OCI-LY7 (cell line): ENCODE data around the gene DSC1. TPM values are rescaled to one million over a fixed set of nuclear protein-coding genes. Genes with fewer than 3 reads are reported as not detected.
"Not testable (repeated sequence)": the region's sequence is repeated elsewhere in the genome, so short reads cannot be mapped to it uniquely, and the experiment has no call there.

ENCODE experiments used
- BruUV-seq: library from RNA; stranded (reverse); fragments of 400-500 nt; replicated peaks from 2 replicates; lab custom pipeline; 2021; lab: Mats Ljungman, UMichigan
- CTCF ChIA-PET: fragments of 300-600 bp; sonication (Branson Sonifier 250); formaldehyde crosslinking; loops from one replicate; lab custom pipeline; 2022; ENCODE audit warnings: antibody characterized with exemption; ENCODE audit not compliant: unreplicated experiment; lab: Charles Lee
- POLR2A ChIA-PET: fragments of 300-600 bp; sonication (Branson Sonifier 250); formaldehyde crosslinking; loops from one replicate; lab custom pipeline; 2022; ENCODE audit warnings: antibody characterized with exemption; lab: Charles Lee
- DNase-seq: peaks from one replicate; pipeline ENCODE4 v3.0.0-alpha.2; 2015; ENCODE audit warnings: low spot score
- H2AFZ ChIP-seq: fragments of 200-600 bp; sonication (generic), shearing (Covaris generic); 2 replicates; pipeline ENCODE4 v1.6.1; 2014; ENCODE audit warnings: mild to moderate bottlenecking, antibody characterized with exemption, low read length, moderate library complexity
- H3K27ac ChIP-seq: fragments of 200-600 bp; sonication (generic); 2 replicates; pipeline ENCODE4 v1.5.1; 2014; ENCODE audit warnings: mixed run types, low read depth, mild to moderate bottlenecking, moderate library complexity, low read length, inconsistent platforms; ENCODE audit not compliant: poor library complexity, severe bottlenecking
- H3K36me3 ChIP-seq: fragments of 200-600 bp; sonication (generic); 2 replicates; pipeline ENCODE4 v1.6.1; 2014; ENCODE audit warnings: mild to moderate bottlenecking, antibody characterized with exemption, low read length, moderate library complexity, mixed read lengths; ENCODE audit not compliant: insufficient read depth
- H3K4me1 ChIP-seq: fragments of 200-600 bp; sonication (generic); 2 replicates; pipeline ENCODE4 v1.5.1; 2014; ENCODE audit warnings: mild to moderate bottlenecking, low read length; ENCODE audit not compliant: insufficient read depth, poor library complexity, severe bottlenecking
- H3K4me2 ChIP-seq: fragments of 200-600 bp; sonication (generic); 2 replicates; pipeline ENCODE4 v1.6.1; 2014; ENCODE audit warnings: mild to moderate bottlenecking, low read length
- H3K4me3 ChIP-seq: fragments of 200-600 bp; sonication (generic); 2 replicates; pipeline ENCODE4 v1.5.1; 2014; ENCODE audit warnings: mild to moderate bottlenecking, low read depth, low read length; ENCODE audit not compliant: poor library complexity, severe bottlenecking
- H3K79me2 ChIP-seq: fragments of 200-600 bp; sonication (generic); 2 replicates; pipeline ENCODE4 v1.6.1; 2016; ENCODE audit warnings: low read depth, mild to moderate bottlenecking, low read length, moderate library complexity, mixed read lengths; ENCODE audit not compliant: insufficient read depth
- H3K9me2 ChIP-seq: fragments of 200-600 bp; sonication (generic); 2 replicates; pipeline ENCODE4 v1.6.1; 2016; ENCODE audit warnings: mild to moderate bottlenecking, low read length, mixed read lengths; ENCODE audit not compliant: insufficient read depth
- H3K9me3 ChIP-seq: fragments of 200-600 bp; sonication (generic); 2 replicates; pipeline ENCODE4 v1.6.1; 2014; ENCODE audit warnings: mild to moderate bottlenecking, mixed run types, low read length, mixed read lengths
- H4K20me1 ChIP-seq: fragments of 200-600 bp; sonication (generic); 2 replicates; pipeline ENCODE4 v1.6.1; 2014; ENCODE audit warnings: mild to moderate bottlenecking, antibody characterized with exemption, low read length, moderate library complexity, mixed read lengths; ENCODE audit not compliant: insufficient read depth
- CTCF ChIP-seq: fragments of 200-600 bp; sonication (generic); conservative IDR thresholded peaks from 2 replicates; pipeline ENCODE4 v1.5.1; 2014; ENCODE audit warnings: mild to moderate bottlenecking, antibody characterized with exemption, low read length, moderate library complexity, mixed read lengths
- EZH2phosphoT487 ChIP-seq: fragments of 200-600 bp; sonication (generic); IDR thresholded peaks from 2 replicates; pipeline ENCODE4 v1.6.1; 2018; ENCODE audit warnings: low read depth, borderline replicate concordance, mild to moderate bottlenecking, mixed run types, antibody characterized with exemption, low read length, moderate library complexity, mixed read lengths
- intact Hi-C: fragments of 100-400 bp; cut with micrococcal nuclease; formaldehyde crosslinking; loops from one replicate; pipeline ENCODE4 v1.10.0; 2022; ENCODE audit not compliant: unreplicated experiment
- total RNA-seq, 2 experiments: library from RNA; depleted of rRNA in 1 of 2; stranded (reverse); fragments of >200 nt in 1 of 2; shearing (Covaris generic) in 1 of 2; gene quantifications; 2 replicates each; pipeline ENCODE4 v1.2.3, GENCODE V29; 2014 to 2022

The DSC1 gene
- total RNA-seq, 2 experiments from 2014 or later: not detected

GRCh38 chr18:31185186-31185950, 22.7 kb upstream of the DSC1 start:
- CTCF ChIA-PET: no interaction called here
- no peak for DNase-seq

GRCh38 chr18:31183302-31183701, 20.6 kb upstream of the DSC1 start:
- no peak overlapping the region for H3K27ac ChIP-seq
- intact Hi-C loops: no loop called here
- POLR2A ChIA-PET: no interaction called here

More at GRCh38 chr18:31185186-31185950, 22.7 kb upstream of the DSC1 start:
- Histone ChIP-seq H3K9me2 (no peaks in the 10 kb centered on the region), H3K27ac (no peak overlapping the region), H3K36me3 (no peaks in the 10 kb centered on the region), H3K4me2 (no peak overlapping the region), H3K4me3 (no peak overlapping the region), H4K20me1 (no peaks in the 10 kb centered on the region), H3K9me3 (no peaks in the 10 kb centered on the region), H2AFZ (no peak overlapping the region), H3K79me2 (no peaks in the 10 kb centered on the region), H3K4me1 (no peaks in the 10 kb centered on the region)
- no TSS peak for BruUV-seq
- POLR2A ChIA-PET: interaction anchor here (0.5 kb wide), 1 partner anchor 18 kb away, joined by 3 read pairs; no protein-coding TSS in a partner anchor
- intact Hi-C loops: no loop called here
- no peak for TF ChIP-seq CTCF
- TF ChIP-seq EZH2phosphoT487: no peak

GRCh38 chr18:31177369-31177768, 14.7 kb upstream of the DSC1 start:
- H3K27ac ChIP-seq, H3K79me2 ChIP-seq, H3K4me3 ChIP-seq, DNase-seq, H3K36me3 ChIP-seq, CTCF ChIA-PET, H4K20me1 ChIP-seq, H3K4me1 ChIP-seq, H2AFZ ChIP-seq, BruUV-seq, H3K9me2 ChIP-seq, H3K9me3 ChIP-seq, H3K4me2 ChIP-seq, intact Hi-C loops: not testable (repeated sequence)
- POLR2A ChIA-PET: interaction anchor here (0.8 kb wide), 1 partner anchor 65 kb away, joined by 3 read pairs; no protein-coding TSS in a partner anchor

More at GRCh38 chr18:31183302-31183701, 20.6 kb upstream of the DSC1 start:
- no peaks in the 10 kb centered on the region for H3K9me2 ChIP-seq
- CTCF ChIA-PET: no interaction called here
- no peaks in the 10 kb centered on the region for H4K20me1 ChIP-seq
- no peak for DNase-seq
- no peaks in the 10 kb centered on the region for H3K4me1 ChIP-seq
- no peaks in the 10 kb centered on the region for H3K36me3 ChIP-seq
- H3K9me3 ChIP-seq: no peaks in the 10 kb centered on the region
- TF ChIP-seq CTCF (no peak), EZH2phosphoT487 (no peak)
- no peak overlapping the region for H3K4me3 ChIP-seq
- no peak overlapping the region for H2AFZ ChIP-seq
- H3K4me2 ChIP-seq: no peak overlapping the region
- no peaks in the 10 kb centered on the region for H3K79me2 ChIP-seq
- BruUV-seq: no TSS peak
